Epithelial cell of umbilical artery (primary cell): ENCODE measurements around the gene YTHDF1. TPM values are rescaled to one million over a fixed set of nuclear protein-coding genes. Genes with fewer than 3 reads are reported as not detected.

Source experiments
- total RNA-seq: library from RNA; depleted of rRNA; stranded (reverse); fragments of >200 nt; gene quantifications from 2 replicates; pipeline ENCODE4 v1.2.3, GENCODE V29; 2014

The YTHDF1 gene
- 18.5 and 21.7 TPM in 2 replicates for total RNA-seq

DNA sequence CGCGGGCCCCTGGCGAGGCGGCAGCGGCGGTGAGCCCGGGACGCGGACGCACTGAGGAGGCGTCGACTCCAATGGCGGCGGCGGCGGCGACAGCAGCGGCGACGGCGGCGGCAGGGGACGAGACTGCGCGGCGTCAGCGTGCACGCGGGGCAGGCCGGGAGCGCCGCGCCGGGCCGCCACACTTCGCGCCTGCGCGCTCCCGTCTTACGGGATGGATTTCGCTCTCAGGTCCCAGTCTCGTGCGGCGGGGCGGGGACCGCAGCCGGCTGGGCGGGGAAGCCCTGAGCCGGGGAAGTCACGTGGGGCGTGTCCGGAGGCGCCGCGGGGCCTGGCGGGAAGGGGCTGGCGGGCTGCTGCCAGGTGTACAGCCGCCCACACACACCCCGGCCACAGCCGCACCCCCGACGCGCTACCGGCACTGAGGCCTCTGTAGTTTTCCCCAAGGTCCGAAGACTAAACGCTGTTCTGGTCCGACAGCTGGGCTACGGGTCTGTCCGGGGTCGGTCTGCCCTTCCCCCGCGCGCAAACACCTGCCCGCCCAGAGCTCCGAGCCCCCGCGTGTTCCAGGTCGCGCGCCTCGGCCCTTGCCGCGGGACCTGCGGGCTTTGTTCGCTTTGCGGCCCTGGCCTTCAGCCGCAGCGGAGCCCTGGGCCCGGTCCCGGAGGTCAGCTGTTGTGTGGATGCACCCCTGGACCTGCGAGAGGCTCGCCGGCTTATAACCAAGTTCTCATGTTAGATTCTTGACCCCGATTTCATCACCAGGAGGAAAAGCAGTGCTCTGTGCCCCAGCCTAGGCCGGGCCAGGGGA lies at the start of gene YTHDF1:
YTHDF1 (minus strand) TSS at position 91 of the 808 bp plus-strand sequence. CDS start 239 bp downstream, outside the sequence.

GRCh38 chr20:63254232-63254605 lies 38.3 kb upstream of the YTHDF1 start, which contains the start of gene NKAIN4:
Gene NKAIN4 (minus strand): TSS chr20:63254463. CDS start chr20:63254450, 13 bp downstream.

DNA sequence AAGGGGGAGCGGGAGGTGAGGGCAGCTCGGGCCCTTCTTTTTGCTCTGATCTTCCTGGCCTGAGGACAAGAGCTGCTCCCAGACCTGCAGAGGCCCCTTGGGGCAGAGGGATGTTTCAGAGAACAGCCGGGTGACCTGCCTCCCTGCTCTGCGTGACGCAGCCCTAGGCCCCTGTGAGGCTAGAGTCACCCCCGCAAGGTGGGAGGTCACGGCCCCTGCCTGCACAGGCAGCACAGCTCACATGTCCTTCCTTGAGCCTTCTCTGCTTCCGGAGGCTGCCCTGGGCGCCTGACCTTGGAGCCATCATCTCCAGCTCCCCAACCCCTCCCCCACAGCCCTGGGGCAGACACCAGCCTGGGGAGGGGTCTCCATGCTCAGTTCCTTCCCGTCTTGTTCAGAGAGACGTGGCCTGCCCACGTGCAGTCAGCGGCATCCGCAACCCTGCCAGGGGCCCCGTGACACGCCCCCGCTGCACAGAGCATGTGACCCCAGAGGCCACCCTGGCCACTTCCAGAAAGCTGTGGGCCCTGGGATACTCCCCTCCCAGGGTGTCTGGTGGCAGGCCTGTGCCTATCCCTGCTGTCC lies 19.6 kb upstream of the YTHDF1 start, which contains the start of gene BIRC7:
BIRC7 (plus strand) TSS at position 507 of the 585 bp plus-strand sequence. CDS start 192 bp downstream, outside the sequence.

Other genes starting within 250 kb of the YTHDF1 start
- gene BHLHE23, start 209.2 kb downstream of the YTHDF1 start, total RNA-seq = not detected in 2 replicates
- gene BIRC7, start 19.8 kb upstream of the YTHDF1 start, total RNA-seq = not detected in 2 replicates
- not detected in 2 replicates for gene NKAIN4, start 38.3 kb upstream of the YTHDF1 start, total RNA-seq
- gene ARFGAP1, start 56.7 kb upstream of the YTHDF1 start, total RNA-seq = 53.8 and 53.9 TPM in 2 replicates
- not detected in 2 replicates for gene COL20A1, start 77.1 kb upstream of the YTHDF1 start, total RNA-seq
- gene CHRNA4, start 145.2 kb upstream of the YTHDF1 start, total RNA-seq = not detected in 2 replicates